CD14-positive monocyte (primary cell): ENCODE data around the gene LYSMD4. TPM values are rescaled to one million over a fixed set of nuclear protein-coding genes. Genes with fewer than 3 reads are reported as not detected.

Experiments used
- DNase-seq, 3 donors: peaks; one replicate each; pipeline ENCODE4 v3.0.0-alpha.2; 2011 to 2022
- H2AFZ ChIP-seq: 2 replicates; pipeline ENCODE4 v1.6.0; 2012; ENCODE audit warnings: mild to moderate bottlenecking, low read depth, low read length, inconsistent platforms; ENCODE audit not compliant: insufficient read depth, poor library complexity, severe bottlenecking
- H3K27ac ChIP-seq, 2 donors: 1 replicate in 1 of 2; 2 replicates in 1 of 2; pipeline ENCODE4 v1.5.1; 2012 to 2013; ENCODE audit warnings: low read length in 2 of 2, control low read depth in 1 of 2, inconsistent platforms in 1 of 2, low read depth in 1 of 2, mild to moderate bottlenecking in 1 of 2
- H3K27me3 ChIP-seq, 2 donors: one replicate each; pipeline versions ENCODE4 v1.6.0 to v1.6.1; 2011 to 2013; ENCODE audit warnings: low read length in 2 of 2; ENCODE audit not compliant: control insufficient read depth in 2 of 2, insufficient read depth in 2 of 2
- H3K36me3 ChIP-seq, 2 donors: replicated peaks in 1 of 2; 1 replicate in 1 of 2; 2 replicates in 1 of 2; pipeline versions ENCODE4 v1.5.1 to v1.6.1; 2012 to 2013; ENCODE audit warnings: low read length in 2 of 2, control low read depth in 1 of 2, inconsistent platforms in 1 of 2, mild to moderate bottlenecking in 1 of 2; ENCODE audit not compliant: insufficient read depth in 2 of 2, control insufficient read depth in 1 of 2
- H3K4me1 ChIP-seq, 2 donors: 1 replicate in 1 of 2; 2 replicates in 1 of 2; pipeline versions ENCODE4 v1.5.1 to v1.6.1; 2012 to 2013; ENCODE audit warnings: low read length in 2 of 2, control low read depth in 1 of 2, inconsistent platforms in 1 of 2, mild to moderate bottlenecking in 1 of 2, moderate library complexity in 1 of 2; ENCODE audit not compliant: insufficient read depth in 2 of 2, control insufficient read depth in 1 of 2
- H3K4me2 ChIP-seq: replicated peaks from 2 replicates; pipeline ENCODE3; 2012; ENCODE audit warnings: low read length, moderate library complexity, mild to moderate bottlenecking; ENCODE audit not compliant: poor library complexity, severe bottlenecking; ENCODE audit errors: extremely low read depth
- H3K4me3 ChIP-seq, 3 experiments: fragments of 200-600 bp in 1 of 3; sonication (generic) in 1 of 3; replicated peaks in 1 of 3; 1 replicate in 2 of 3; 2 replicates in 1 of 3; pipeline ENCODE4 v1.5.1; 2011 to 2013; ENCODE audit warnings: low read length in 3 of 3, mild to moderate bottlenecking in 3 of 3, control low read depth in 2 of 3, low read depth in 2 of 3, inconsistent platforms in 1 of 3, moderate library complexity in 1 of 3
- H3K79me2 ChIP-seq: 2 replicates; pipeline ENCODE4 v1.6.0; 2012; ENCODE audit warnings: mild to moderate bottlenecking, control low read depth, inconsistent platforms, low read length, moderate library complexity; ENCODE audit not compliant: insufficient read depth
- H3K9ac ChIP-seq: 2 replicates; pipeline ENCODE4 v1.6.0; 2017; ENCODE audit warnings: low read length, mild to moderate bottlenecking; ENCODE audit not compliant: insufficient read depth, poor library complexity, severe bottlenecking
- H3K9me3 ChIP-seq, 2 donors: replicated peaks in 1 of 2; 1 replicate in 1 of 2; 2 replicates in 1 of 2; pipeline versions ENCODE4 v1.5.1 to v1.6.1; 2012 to 2013; ENCODE audit warnings: low read length in 2 of 2, control low read depth in 1 of 2; ENCODE audit not compliant: control insufficient read depth in 1 of 2, insufficient read depth in 1 of 2
- H4K20me1 ChIP-seq: 2 replicates; pipeline ENCODE4 v1.6.0; 2012; ENCODE audit warnings: mild to moderate bottlenecking, low read length, control low read depth, moderate library complexity; ENCODE audit not compliant: insufficient read depth
- H3K27ac Mint-ChIP-seq, 7 donors: one replicate each; pipeline ENCODE4 v1.8.0; 2020; ENCODE audit warnings: mild to moderate bottlenecking in 7 of 7, mixed read lengths in 7 of 7, moderate library complexity in 6 of 7, inconsistent platforms in 2 of 7
- H3K27me3 Mint-ChIP-seq, 3 donors: one replicate each; pipeline ENCODE4 v1.8.0; 2021 to 2022; ENCODE audit warnings: low read depth in 3 of 3, mild to moderate bottlenecking in 3 of 3, mixed read lengths in 3 of 3, moderate library complexity in 3 of 3, inconsistent platforms in 1 of 3
- H3K36me3 Mint-ChIP-seq, 2 donors: one replicate each; pipeline ENCODE4 v1.8.0; 2020; ENCODE audit warnings: mixed read lengths in 2 of 2, inconsistent platforms in 1 of 2, mild to moderate bottlenecking in 1 of 2
- H3K4me1 Mint-ChIP-seq: one replicate; pipeline ENCODE4 v1.8.0; 2020; ENCODE audit warnings: mild to moderate bottlenecking, mixed read lengths
- H3K4me3 Mint-ChIP-seq, 2 donors: one replicate each; pipeline ENCODE4 v1.8.0; 2020; ENCODE audit warnings: mild to moderate bottlenecking in 2 of 2, mixed read lengths in 2 of 2, moderate library complexity in 1 of 2
- H3K9me3 Mint-ChIP-seq, 7 donors: one replicate each; pipeline ENCODE4 v1.8.0; 2020 to 2022; ENCODE audit warnings: mixed read lengths in 7 of 7, mild to moderate bottlenecking in 6 of 7, moderate library complexity in 6 of 7, inconsistent platforms in 2 of 7
- CTCF ChIP-seq: fragments of 200-600 bp; IDR thresholded peaks from one replicate; pipeline ENCODE4 v1.8.0; 2022; ENCODE audit warnings: antibody characterized with exemption, mild to moderate bottlenecking
- WGBS: methylation state at CpG from one replicate; pipeline ENCODE4 v1.1.5; 2013; ENCODE audit warnings: missing lambda C conversion rate; ENCODE audit not compliant: insufficient coverage; 5-methylcytosine and 5-hydroxymethylcytosine counted together
- intact Hi-C, 2 donors: fragments of 100-400 bp; cut with micrococcal nuclease; formaldehyde crosslinking; loops; one replicate each; pipeline versions ENCODE4 v1.15.0 to v1.15.1; 2023
- polyA plus RNA-seq, 3 donors: library from polyadenylated mRNA; depleted of rRNA in 1 of 3; unstranded in 2 of 3; stranded (reverse) in 1 of 3; fragments of 300-500 nt in 2 of 3; fragments of >200 nt in 1 of 3; fragmentation: Illumina TruSeq in 2 of 3; gene quantifications; 1 replicate in 2 of 3; 2 replicates in 1 of 3; pipeline ENCODE4 v1.2.3, GENCODE V29; 2012 to 2021

The LYSMD4 gene
- polyA plus RNA-seq, 3 donors = 1.1 to 4.7 (median 2.5) TPM

GRCh38 chr15:99682455-99682854 is 50.8 kb downstream of the LYSMD4 start:
- Mint-ChIP-seq H3K4me3 (no peak overlapping the region), H3K27ac (no peak overlapping the region)
- intact Hi-C loops = no loop called here

GRCh38 chr15:99681990-99682389 is 51.2 kb downstream of the LYSMD4 start:
- Mint-ChIP-seq H3K9me3 (peaks cover 9 to 30% (median 12%) of the 10 kb centered on the region in 7 donors), H3K36me3 (peaks cover 79 to 83% of the 10 kb centered on the region in 2 donors), H3K4me1 (no peaks in the 10 kb centered on the region), H3K27ac (no peak overlapping the region), H3K4me3 (no peak overlapping the region), H3K27me3 (no peaks in the 10 kb centered on the region)
- TF ChIP-seq CTCF = no peak
- Histone ChIP-seq H3K9me3 (peaks cover 0 to 4% of the 10 kb centered on the region in 2 donors), H3K27ac (no peak overlapping the region), H3K36me3 (peaks cover 32 to 87% of the 10 kb centered on the region in 2 donors), H3K4me3 (no peak overlapping the region), H3K9ac (no peak overlapping the region), H3K4me2 (no peak overlapping the region), H3K4me1 (no peaks in the 10 kb centered on the region), H3K27me3 (no peaks in the 10 kb centered on the region), H2AFZ (no peak overlapping the region), H3K79me2 (peaks cover 8% of the 10 kb centered on the region), H4K20me1 (peaks cover 20% of the 10 kb centered on the region)
- no CpG with 5 or more reads among the region's 1 CpG for WGBS
- intact Hi-C loops = no loop called here
- DNase-seq = no peak

More at GRCh38 chr15:99682455-99682854, 50.8 kb downstream of the LYSMD4 start:
- Histone ChIP-seq H3K9me3 (peaks cover 0 to 4% of the 10 kb centered on the region in 2 donors), H3K27me3 (no peaks in the 10 kb centered on the region), H3K27ac (no peak overlapping the region), H2AFZ (no peak overlapping the region), H3K79me2 (peaks cover 8% of the 10 kb centered on the region), H3K4me1 (no peaks in the 10 kb centered on the region), H4K20me1 (peaks cover 20% of the 10 kb centered on the region), H3K9ac (no peak overlapping the region), H3K4me2 (no peak overlapping the region), H3K36me3 (peaks cover 31 to 87% of the 10 kb centered on the region in 2 donors), H3K4me3 (no peak overlapping the region)
- no CpG with 5 or more reads among the region's 1 CpG for WGBS
- TF ChIP-seq CTCF = no peak
- peaks cover 9 to 30% (median 13%) of the 10 kb centered on the region in 7 donors for H3K9me3 Mint-ChIP-seq
- H3K4me1 Mint-ChIP-seq = no peaks in the 10 kb centered on the region
- no peak for DNase-seq
- peaks cover 79 to 83% of the 10 kb centered on the region in 2 donors for H3K36me3 Mint-ChIP-seq
- no peaks in the 10 kb centered on the region for H3K27me3 Mint-ChIP-seq
